NT2/D1 (cell line): ENCODE results near the gene MYO5A.
"Not testable (repeated sequence)": the region's sequence is repeated elsewhere in the genome, so short reads cannot be mapped to it uniquely, and the experiment has no call there.

Experiments
- DNase-seq: peaks from one replicate; pipeline ENCODE4 v3.0.0-alpha.2; 2011; ENCODE audit warnings: low read depth, low spot score
- H3K27me3 ChIP-seq: 2 replicates; pipeline ENCODE4 v1.6.0; 2011; ENCODE audit warnings: mild to moderate bottlenecking; ENCODE audit not compliant: insufficient read length, insufficient read depth
- H3K36me3 ChIP-seq: 2 replicates; pipeline ENCODE4 v1.6.1; 2011; ENCODE audit warnings: mild to moderate bottlenecking, low read length, mixed read lengths; ENCODE audit not compliant: insufficient read depth, insufficient read length
- H3K4me1 ChIP-seq: 2 replicates; pipeline ENCODE4 v1.5.1; 2011; ENCODE audit not compliant: insufficient read depth, insufficient read length
- H3K4me3 ChIP-seq: 2 replicates; pipeline ENCODE4 v1.5.1; 2011; ENCODE audit warnings: low read depth; ENCODE audit not compliant: insufficient read length
- H3K9ac ChIP-seq: 2 replicates; pipeline ENCODE4 v1.6.0; 2011; ENCODE audit warnings: low read depth; ENCODE audit not compliant: insufficient read length
- H3K9me3 ChIP-seq: 2 replicates; pipeline ENCODE4 v1.5.1; 2011; ENCODE audit warnings: mild to moderate bottlenecking, low read length; ENCODE audit not compliant: insufficient read depth
- SUZ12 ChIP-seq: IDR thresholded peaks from 2 replicates; pipeline ENCODE4 v1.6.1; 2011; ENCODE audit not compliant: insufficient read length, insufficient read depth; ENCODE audit errors: extremely low read depth
- YY1 ChIP-seq: IDR thresholded peaks from 2 replicates; pipeline ENCODE4 v1.6.1; 2011; ENCODE audit not compliant: insufficient read length, insufficient read depth
- ZNF274 ChIP-seq: IDR thresholded peaks from 2 replicates; pipeline ENCODE4 v1.6.1; 2011; ENCODE audit warnings: mild to moderate bottlenecking, low read depth, low read length

MYO5A gene

GRCh38 chr15:52423852-52424251, 104.8 kb downstream of the MYO5A start:
- TF ChIP-seq ZNF274 (no peak), SUZ12 (no peak), YY1 (no peak)
- no peak overlapping the region for H3K9ac ChIP-seq

GRCh38 chr15:52422001-52422400, 106.7 kb downstream of the MYO5A start:
- no peaks in the 10 kb centered on the region for H3K36me3 ChIP-seq
- H3K4me3 ChIP-seq: no peak overlapping the region
- DNase-seq: no peak
- no peaks in the 10 kb centered on the region for H3K27me3 ChIP-seq
- TF ChIP-seq YY1 (no peak), ZNF274 (no peak), SUZ12 (no peak)
- no peaks in the 10 kb centered on the region for H3K9me3 ChIP-seq
- no peaks in the 10 kb centered on the region for H3K4me1 ChIP-seq
- no peak overlapping the region for H3K9ac ChIP-seq

More at GRCh38 chr15:52423852-52424251, 104.8 kb downstream of the MYO5A start:
- Histone ChIP-seq H3K9me3 (no peaks in the 10 kb centered on the region), H3K4me1 (no peaks in the 10 kb centered on the region), H3K36me3 (no peaks in the 10 kb centered on the region), H3K4me3 (no peak overlapping the region), H3K27me3 (no peaks in the 10 kb centered on the region)
- DNase-seq: no peak

GRCh38 chr15:52421029-52421428, 107.7 kb downstream of the MYO5A start:
- H3K4me3 ChIP-seq: no peak overlapping the region
- H3K4me1 ChIP-seq: no peaks in the 10 kb centered on the region
- H3K27me3 ChIP-seq: no peaks in the 10 kb centered on the region
- H3K36me3 ChIP-seq: no peaks in the 10 kb centered on the region
- H3K9me3 ChIP-seq: no peaks in the 10 kb centered on the region
- no peak for DNase-seq
- no peak for TF ChIP-seq ZNF274
- TF ChIP-seq YY1: no peak
- TF ChIP-seq SUZ12: no peak
- H3K9ac ChIP-seq: no peak overlapping the region

- H3K9ac ChIP-seq: no peak overlapping the region
- H3K4me3 ChIP-seq: no peak overlapping the region
- no peaks in the 10 kb centered on the region for H3K4me1 ChIP-seq
- no peaks in the 10 kb centered on the region for H3K36me3 ChIP-seq
- H3K9me3 ChIP-seq: no peaks in the 10 kb centered on the region
- TF ChIP-seq YY1 (no peak), ZNF274 (no peak), SUZ12 (no peak)
- no peak for DNase-seq
- H3K27me3 ChIP-seq: no peaks in the 10 kb centered on the region
Observed at GRCh38 chr15:52419494-52419893, 109.2 kb downstream of the MYO5A start.

- Histone ChIP-seq H3K9me3 (no peaks in the 10 kb centered on the region), H3K4me1 (no peaks in the 10 kb centered on the region), H3K4me3 (no peak overlapping the region), H3K36me3 (no peaks in the 10 kb centered on the region), H3K27me3 (no peaks in the 10 kb centered on the region), H3K9ac (no peak overlapping the region)
- no peak for TF ChIP-seq ZNF274
- no peak for TF ChIP-seq YY1
- TF ChIP-seq SUZ12: no peak
- DNase-seq: no peak
Observed at GRCh38 chr15:52417957-52418356, 110.7 kb downstream of the MYO5A start.

- TF ChIP-seq SUZ12 (no peak), YY1 (no peak), ZNF274 (no peak)
- DNase-seq: no peak
- H3K4me3 ChIP-seq: no peak overlapping the region
- no peak overlapping the region for H3K9ac ChIP-seq
- H3K4me1 ChIP-seq: no peaks in the 10 kb centered on the region
- no peaks in the 10 kb centered on the region for H3K36me3 ChIP-seq
- no peaks in the 10 kb centered on the region for H3K9me3 ChIP-seq
- no peaks in the 10 kb centered on the region for H3K27me3 ChIP-seq
Observed at GRCh38 chr15:52417521-52417920, 111.2 kb downstream of the MYO5A start.

- DNase-seq, H3K27me3 ChIP-seq, H3K9me3 ChIP-seq, H3K4me1 ChIP-seq, H3K4me3 ChIP-seq, H3K9ac ChIP-seq, H3K36me3 ChIP-seq: not testable (repeated sequence)
Observed at GRCh38 chr15:52416566-52416965, 112.1 kb downstream of the MYO5A start.

GRCh38 chr15:52415628-52416027, 113.1 kb downstream of the MYO5A start:
- H3K36me3 ChIP-seq: no peaks in the 10 kb centered on the region
- H3K27me3 ChIP-seq: no peaks in the 10 kb centered on the region
- no peaks in the 10 kb centered on the region for H3K4me1 ChIP-seq
- H3K9ac ChIP-seq: no peak overlapping the region
- DNase-seq: no peak
- H3K9me3 ChIP-seq: no peaks in the 10 kb centered on the region
- no peak overlapping the region for H3K4me3 ChIP-seq
- no peak for TF ChIP-seq YY1
- no peak for TF ChIP-seq SUZ12
- no peak for TF ChIP-seq ZNF274
